ENCODE measurements around the gene FHOD1. TPM values are rescaled to one million over a fixed set of nuclear protein-coding genes. Genes with fewer than 3 reads are reported as not detected.

FHOD1 gene
- 31.6 and 50.6 TPM in 2 replicates for total RNA-seq

GRCh38 chr16:67247192-67248072, at the start of gene FHOD1:
Gene FHOD1 (minus strand): TSS chr16:67247481. CDS start chr16:67247410, 71 bp downstream.

GRCh38 chr16:67279296-67280089, 32.2 kb upstream of the FHOD1 start, which contains the start of gene PLEKHG4:
Gene PLEKHG4 (plus strand): TSS chr16:67279532. CDS start chr16:67280045, 513 bp downstream.

GRCh38 chr16:67248401-67249177, 1.3 kb upstream of the FHOD1 start, which contains the start of gene SLC9A5:
Gene SLC9A5 (plus strand): TSS chr16:67248979. CDS start chr16:67249015, 36 bp downstream.

GRCh38 chr16:67226804-67227566, 20.3 kb downstream of the FHOD1 start, which contains the start of gene TMEM208:
Gene TMEM208 (plus strand): TSS chr16:67227130. CDS start chr16:67227219, 89 bp downstream.

DNA sequence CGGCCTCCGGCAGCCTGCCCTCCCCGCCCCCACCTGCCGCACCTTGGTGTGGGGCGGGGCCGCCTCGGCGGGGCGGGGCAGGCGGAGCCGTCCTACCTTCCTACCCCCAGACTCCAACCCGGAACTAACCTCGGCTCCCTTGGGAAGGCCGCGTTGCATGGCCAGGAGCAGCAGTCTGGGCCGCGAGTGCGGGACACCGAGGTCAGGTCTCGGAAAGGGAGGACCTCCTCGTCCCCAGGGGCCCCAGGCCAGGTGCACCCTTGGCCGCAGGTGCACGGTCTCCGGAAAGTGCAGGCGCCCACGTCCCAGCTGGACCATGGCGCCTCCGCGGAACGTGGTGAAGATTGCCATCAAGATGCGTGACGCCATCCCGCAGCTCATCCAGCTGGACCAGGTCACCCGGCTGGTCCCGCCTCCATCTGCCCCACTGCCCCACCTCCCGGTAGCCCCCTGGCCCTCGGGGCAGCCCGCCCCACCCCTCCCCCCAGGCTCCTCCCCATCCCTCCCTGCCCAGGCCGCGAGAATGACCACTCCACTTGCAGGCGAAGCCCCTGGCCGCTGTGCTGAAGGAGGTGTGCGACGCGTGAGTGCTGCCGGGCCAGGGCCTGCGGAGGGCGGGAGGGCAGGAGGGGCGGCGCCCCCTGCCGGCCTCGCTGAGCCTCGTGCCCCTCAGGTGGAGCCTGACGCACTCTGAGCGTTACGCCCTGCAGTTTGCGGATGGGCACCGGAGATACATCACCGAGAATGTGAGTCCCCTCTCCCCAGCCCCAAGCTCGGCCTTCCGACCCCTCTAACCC, 48.1 kb downstream of the FHOD1 start, which contains the start of gene ELMO3:
Gene ELMO3, plus strand, starts transcription at position 121 of the 797 bp plus-strand sequence. Its CDS starts 196 bp downstream, at position 317.

GRCh38 chr16:67191995-67192681, 55.1 kb downstream of the FHOD1 start, which contains the start of gene E2F4:
Gene E2F4 (plus strand): TSS chr16:67192155. CDS start chr16:67192228, 73 bp downstream.

GRCh38 chr16:67190041-67190440, 57.2 kb downstream of the FHOD1 start, which contains the start of gene EXOC3L1:
Gene EXOC3L1 (minus strand): TSS chr16:67190136. CDS start chr16:67189676, 460 bp downstream.

DNA sequence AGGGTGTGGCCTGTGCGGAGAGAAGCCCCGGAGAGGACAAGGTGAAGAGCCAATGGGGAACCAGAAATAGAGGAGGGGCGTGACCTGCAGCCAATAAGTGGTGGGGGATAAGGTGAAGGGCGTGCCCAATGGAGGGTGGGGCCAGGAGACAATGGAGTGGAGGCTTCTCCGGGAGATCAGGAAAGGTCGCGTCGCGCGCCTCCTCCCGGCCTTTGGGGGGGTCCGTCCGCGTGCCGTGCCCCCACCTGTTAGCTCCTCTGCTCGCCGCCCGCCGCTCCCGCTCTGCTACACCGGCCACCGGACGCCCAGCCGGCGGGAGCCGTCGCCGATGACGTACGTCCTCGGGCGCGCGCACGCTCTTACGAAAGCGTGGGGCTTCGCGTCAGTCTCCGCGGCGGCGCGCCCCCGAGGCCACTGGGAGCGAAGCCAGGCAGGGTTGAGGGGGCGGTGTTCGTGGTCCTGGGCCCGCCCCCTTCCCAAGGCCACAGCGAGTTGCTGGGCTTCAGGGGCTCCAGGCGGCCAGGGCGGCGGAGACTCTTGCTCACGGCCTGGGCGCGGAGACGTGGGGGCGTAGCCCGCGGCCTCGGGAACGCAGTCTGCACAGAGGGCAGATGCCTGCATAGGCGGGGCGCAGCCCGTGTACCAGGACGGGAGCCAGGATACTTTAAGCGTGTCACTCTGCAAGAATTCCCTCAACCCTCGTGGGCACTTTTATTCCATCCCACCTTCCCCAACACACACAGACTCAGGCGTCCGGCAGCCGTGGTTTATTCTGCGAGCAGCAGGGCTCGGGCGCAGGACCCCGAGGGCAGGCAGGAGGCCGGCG, 63.4 kb downstream of the FHOD1 start, which contains the start of gene MATCAP1:
Gene MATCAP1, minus strand, starts transcription at position 337 of the 826 bp plus-strand sequence. CDS start 3,353 bp downstream, outside the sequence.

Small RNA genes within 50 kb of the gene (small RNA-seq; reads per million reads assigned to genes)
- 1.4 reads per million, percentile 69 among the genes with 10 or more reads in this experiment for gene MIR328

Other genes starting within 250 kb of the FHOD1 start
- gene CBFB, start 218.3 kb downstream of the FHOD1 start, total RNA-seq: 49.2 and 85.2 TPM in 2 replicates
- gene PHAF1, start 137.5 kb downstream of the FHOD1 start, total RNA-seq: 11.4 and 14.9 TPM in 2 replicates
- gene B3GNT9, start 96.5 kb downstream of the FHOD1 start, total RNA-seq: 15.4 and 23.1 TPM in 2 replicates
- gene TRADD, start 87.6 kb downstream of the FHOD1 start, total RNA-seq: 12.1 and 14.7 TPM in 2 replicates
- gene FBXL8, start 87.5 kb downstream of the FHOD1 start, total RNA-seq: 10.8 and 19.5 TPM in 2 replicates
- 2.7 and 6.2 TPM in 2 replicates for gene HSF4, start 82.7 kb downstream of the FHOD1 start, total RNA-seq
- gene NOL3, start 76.9 kb downstream of the FHOD1 start, total RNA-seq: 5.9 and 7.3 TPM in 2 replicates
- 12.9 and 17.8 TPM in 2 replicates for gene MATCAP1, start 63.5 kb downstream of the FHOD1 start, total RNA-seq
- gene EXOC3L1, start 57.3 kb downstream of the FHOD1 start, total RNA-seq: not detected in 2 replicates
- 68.3 and 88.0 TPM in 2 replicates for gene E2F4, start 55.3 kb downstream of the FHOD1 start, total RNA-seq
- gene ELMO3, start 48.4 kb downstream of the FHOD1 start, total RNA-seq: 0.37 and 0.59 TPM in 2 replicates
- 17.8 and 25.4 TPM in 2 replicates for gene TMEM208, start 20.4 kb downstream of the FHOD1 start, total RNA-seq
- 1.1 and 2.5 TPM in 2 replicates for gene SLC9A5, start 1.5 kb upstream of the FHOD1 start, total RNA-seq
- gene PLEKHG4, start 32.1 kb upstream of the FHOD1 start, total RNA-seq: 63.2 and 69.0 TPM in 2 replicates
- not detected in 2 replicates for gene KCTD19, start 79.3 kb upstream of the FHOD1 start, total RNA-seq
- not detected in 2 replicates for gene LRRC36, start 79.3 kb upstream of the FHOD1 start, total RNA-seq
- 0.37 and 0.98 TPM in 2 replicates for gene TPPP3, start 146.0 kb upstream of the FHOD1 start, total RNA-seq
- 9.2 and 9.8 TPM in 2 replicates for gene ZDHHC1, start 169.0 kb upstream of the FHOD1 start, total RNA-seq
- 0.59 TPM in 1 of 2 replicates, not detected in the other for gene HSD11B2, start 183.6 kb upstream of the FHOD1 start, total RNA-seq
- 110 and 129 TPM in 2 replicates for gene ATP6V0D1, start 233.7 kb upstream of the FHOD1 start, total RNA-seq
- not detected in 2 replicates for gene AGRP, start 236.1 kb upstream of the FHOD1 start, total RNA-seq